HG03159 (cell line): ENCODE data around the gene SAP30.

ENCODE experiments used
- ATAC-seq: cut with Tn5 transposase; IDR thresholded peaks from one replicate; pipeline ENCODE4 v1.9.1; 2021; ENCODE audit warnings: mild to moderate bottlenecking, moderate library complexity; ENCODE audit not compliant: unreplicated experiment

Gene SAP30

GRCh38 chr4:173367285-173367684, 3.5 kb upstream of the SAP30 start:
- peak; percentile 9 for ATAC-seq

GRCh38 chr4:173367946-173368345, 2.8 kb upstream of the SAP30 start:
- no peak for ATAC-seq

GRCh38 chr4:173370130-173370476, 651 bp upstream of the SAP30 start:
- ATAC-seq = peak; percentile 9

- peak; percentile 21 for ATAC-seq
Observed at GRCh38 chr4:173371292-173372192, 788 bp downstream of the SAP30 start.

GRCh38 chr4:173374588-173374987, 3.8 kb downstream of the SAP30 start:
- ATAC-seq = no peak

- no peak for ATAC-seq
Observed at GRCh38 chr4:173379929-173380328, 9.2 kb downstream of the SAP30 start.

- no peak for ATAC-seq
Observed at GRCh38 chr4:173380987-173381386, 10.2 kb downstream of the SAP30 start.

- ATAC-seq = no peak
Observed at GRCh38 chr4:173381610-173382009, 10.9 kb downstream of the SAP30 start.

- no peak for ATAC-seq
Observed at GRCh38 chr4:173382349-173382748, 11.6 kb downstream of the SAP30 start.

GRCh38 chr4:173386751-173387150, 16.0 kb downstream of the SAP30 start:
- no peak for ATAC-seq

GRCh38 chr4:173391701-173392100, 20.9 kb downstream of the SAP30 start:
- ATAC-seq = no peak

GRCh38 chr4:173397604-173398003, 26.9 kb downstream of the SAP30 start:
- ATAC-seq = no peak

- no peak for ATAC-seq
Observed at GRCh38 chr4:173398220-173398619, 27.5 kb downstream of the SAP30 start.

- ATAC-seq = no peak
Observed at GRCh38 chr4:173398779-173399415, 28.1 kb downstream of the SAP30 start, which contains the start of gene SCRG1. TSS of gene SCRG1 (minus strand) at chr4:173399116. CDS start at chr4:173391414, 7,702 bp downstream.

- ATAC-seq = no peak
Observed at GRCh38 chr4:173401063-173401462, 30.3 kb downstream of the SAP30 start.

GRCh38 chr4:173403051-173403450, 32.3 kb downstream of the SAP30 start:
- no peak for ATAC-seq

GRCh38 chr4:173404296-173404865, 33.6 kb downstream of the SAP30 start:
- ATAC-seq = no peak

GRCh38 chr4:173405840-173406606, 35.3 kb downstream of the SAP30 start:
- ATAC-seq = peak; percentile 61

GRCh38 chr4:173410079-173410478, 39.3 kb downstream of the SAP30 start:
- no peak for ATAC-seq

GRCh38 chr4:173411106-173411693, 40.4 kb downstream of the SAP30 start:
- ATAC-seq = no peak

GRCh38 chr4:173413036-173413435, 42.3 kb downstream of the SAP30 start:
- ATAC-seq = no peak
